UCSD-AML1 (cell line): ENCODE measurements around the gene NKAIN1.
"Not testable (repeated sequence)": the region's sequence is repeated elsewhere in the genome, so short reads cannot be mapped to it uniquely, and the experiment has no call there.

Experiments
- DNase-seq: peaks from one replicate; lab custom pipeline; 2025; ENCODE audit not compliant: unreplicated experiment; lab: John Stamatoyannopoulos, UW

The NKAIN1 gene

GRCh38 chr1:31198600-31198999 lies 41.1 kb downstream of the NKAIN1 start:
- no peak for DNase-seq

GRCh38 chr1:31198150-31198549 lies 41.5 kb downstream of the NKAIN1 start:
- DNase-seq = no peak

DNA sequence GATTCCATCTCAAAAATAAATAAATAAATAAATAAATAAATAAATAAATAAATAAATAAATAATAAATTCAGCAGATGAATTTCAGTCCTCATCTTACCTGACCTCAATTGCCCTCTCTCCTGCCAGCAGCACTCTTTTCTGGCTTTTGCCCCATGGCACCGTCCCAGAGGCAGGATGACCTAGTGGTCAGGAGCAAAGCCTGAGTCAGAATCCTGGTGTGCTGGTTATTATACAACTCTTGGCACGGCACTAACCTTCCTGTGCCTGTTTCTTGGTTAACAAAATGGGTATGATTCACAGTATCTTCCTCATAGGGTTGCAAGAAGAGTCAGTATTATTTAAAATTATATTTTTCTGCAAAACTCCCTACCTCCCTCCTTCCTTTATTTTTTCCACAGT lies 43.0 kb downstream of the NKAIN1 start:
- DNase-seq = no peak

DNA sequence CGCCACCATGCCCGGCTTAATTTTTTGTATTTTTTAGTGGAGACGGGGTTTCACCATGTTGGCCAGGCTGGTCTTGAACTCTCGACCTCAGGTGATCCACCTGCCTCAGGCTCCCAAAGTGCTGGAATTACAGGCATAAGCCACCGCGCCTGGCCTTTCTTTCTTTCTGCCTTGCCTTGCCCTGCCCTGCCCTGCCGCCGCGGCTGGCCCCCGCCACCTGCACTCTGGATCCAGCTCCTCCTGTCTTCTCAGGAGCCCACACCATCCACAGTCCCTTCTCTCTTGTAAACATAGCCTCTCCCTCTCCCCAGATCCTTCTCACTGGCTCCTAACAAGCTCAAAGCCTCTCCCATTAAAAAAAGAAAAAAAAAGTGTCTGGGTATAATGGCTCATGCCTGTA lies 44.4 kb downstream of the NKAIN1 start:
- DNase-seq = not testable (repeated sequence)

DNA sequence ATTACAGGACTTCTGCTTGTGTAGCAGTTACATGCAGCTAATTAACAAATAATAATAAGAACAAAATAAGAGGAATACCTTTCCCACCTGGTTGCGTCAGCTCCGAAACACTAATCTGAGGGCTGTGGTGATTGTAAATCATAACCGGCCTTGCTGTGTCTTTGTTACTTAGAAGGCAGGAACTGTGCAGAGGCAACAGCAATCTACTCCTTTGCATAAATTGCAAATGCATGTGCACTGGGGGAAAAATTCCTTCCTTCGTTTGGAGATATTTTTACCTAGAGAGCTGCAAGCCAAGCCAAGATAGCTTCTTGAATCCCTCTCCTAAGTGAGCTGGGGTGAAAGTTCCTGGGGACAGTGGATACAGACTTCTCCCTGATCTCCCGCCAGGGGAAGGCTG lies 46.0 kb downstream of the NKAIN1 start:
- DNase-seq = no peak

DNA sequence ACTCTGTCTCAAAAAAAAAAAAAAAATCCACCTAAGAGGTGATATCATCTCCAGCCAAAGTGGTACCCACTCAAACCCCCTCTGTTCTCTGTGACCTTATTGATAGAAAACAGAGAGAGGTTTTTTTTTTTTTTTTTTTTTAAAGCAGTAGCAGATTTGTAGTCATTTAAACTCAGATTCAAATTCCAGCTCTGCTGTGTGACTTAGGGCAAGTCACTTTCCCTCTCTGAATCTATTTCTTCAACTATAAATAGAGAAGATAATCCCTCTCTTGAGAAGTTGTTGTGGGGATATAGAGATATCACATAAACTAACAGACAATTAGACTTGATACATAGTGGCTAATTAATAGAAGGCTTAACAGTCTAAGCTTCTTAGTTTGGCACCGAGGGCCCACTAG lies 48.4 kb downstream of the NKAIN1 start:
- DNase-seq = no peak

GRCh38 chr1:31189696-31190674 lies 49.7 kb downstream of the NKAIN1 start:
- no peak for DNase-seq

GRCh38 chr1:31183927-31184554 lies 55.6 kb downstream of the NKAIN1 start:
- peak; percentile 21 for DNase-seq

DNA sequence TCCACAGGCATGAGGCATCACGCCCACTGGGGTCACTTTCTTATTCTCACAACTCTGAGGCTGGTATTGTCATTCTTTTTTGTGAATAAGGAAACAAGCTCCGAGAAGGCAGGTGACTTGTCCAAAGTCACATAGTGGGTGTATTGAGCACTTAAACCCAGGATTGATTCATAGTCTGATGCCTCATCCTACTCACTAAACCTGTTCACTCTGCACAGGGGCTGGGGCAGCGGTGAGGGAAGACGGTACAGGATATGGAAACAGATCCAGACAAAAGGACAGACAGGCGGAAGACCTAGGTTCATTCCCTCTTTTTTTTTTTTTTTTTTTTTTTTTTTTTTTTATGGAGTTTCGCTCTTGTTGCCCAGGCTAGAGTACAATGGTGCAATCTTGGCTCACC lies 56.6 kb downstream of the NKAIN1 start:
- DNase-seq = no peak

- peak; percentile 71 for DNase-seq
Measured at GRCh38 chr1:31182352-31182751, 57.3 kb downstream of the NKAIN1 start.

DNA sequence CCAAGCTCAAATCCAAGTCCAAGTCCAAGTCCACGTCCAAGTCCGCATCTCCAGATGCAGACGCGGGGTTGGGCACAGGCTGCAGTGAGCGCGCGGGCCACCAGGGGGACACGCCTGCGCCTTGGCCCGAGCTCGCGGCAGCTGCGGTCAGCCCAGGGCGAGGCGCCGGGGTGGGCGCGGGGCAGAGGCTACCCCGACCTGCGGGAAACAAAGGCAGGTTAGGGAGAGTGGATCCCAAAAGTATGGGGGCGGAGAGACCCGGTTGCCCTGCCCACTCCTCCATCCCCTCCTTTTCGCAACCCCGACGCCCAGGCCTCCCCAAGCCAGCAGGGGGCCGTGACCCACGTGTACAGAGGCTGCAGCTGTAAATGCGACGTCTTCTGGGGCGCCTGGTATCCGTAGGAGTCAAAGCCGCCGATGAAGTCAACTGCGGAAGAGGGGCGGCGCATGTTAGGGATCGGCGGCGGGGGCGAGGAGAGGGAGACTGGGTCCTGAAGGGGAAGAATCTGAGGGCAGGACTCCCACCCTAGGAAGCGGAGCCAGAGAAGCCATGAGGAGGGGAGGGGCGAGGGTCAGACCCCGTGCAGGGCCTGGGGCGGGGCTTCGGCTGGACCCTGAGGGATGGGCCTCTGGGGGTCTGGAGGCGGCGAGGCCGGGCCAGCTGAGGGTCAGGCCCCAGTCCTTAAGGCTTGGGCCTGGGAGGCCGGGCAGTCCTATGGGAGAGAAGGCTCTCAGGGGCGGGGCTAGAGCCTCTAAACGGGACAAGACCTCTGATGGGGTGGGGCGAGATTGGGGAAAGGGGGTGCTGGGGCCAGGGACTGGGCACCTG lies 58.0 kb downstream of the NKAIN1 start:
- peak; percentile 58 for DNase-seq

- DNase-seq = no peak
Measured at GRCh38 chr1:31180338-31180737, 59.3 kb downstream of the NKAIN1 start.

GRCh38 chr1:31176291-31176690 lies 63.4 kb downstream of the NKAIN1 start:
- not testable (repeated sequence) for DNase-seq

DNA sequence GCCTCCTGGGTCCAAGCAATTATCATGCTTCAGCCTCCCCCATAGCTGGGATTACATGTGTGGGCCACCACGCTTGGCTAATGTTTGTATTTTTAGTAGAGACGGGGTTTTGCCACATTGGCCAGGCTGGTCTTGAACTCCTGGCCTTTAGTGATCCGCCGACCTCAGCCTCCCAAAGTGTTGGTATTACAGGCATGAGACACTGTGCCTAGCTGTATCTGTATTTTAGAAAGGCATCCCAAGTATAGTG lies 69.3 kb downstream of the NKAIN1 start:
- no peak for DNase-seq

GRCh38 chr1:31166462-31166861 lies 73.2 kb downstream of the NKAIN1 start:
- no peak for DNase-seq

DNA sequence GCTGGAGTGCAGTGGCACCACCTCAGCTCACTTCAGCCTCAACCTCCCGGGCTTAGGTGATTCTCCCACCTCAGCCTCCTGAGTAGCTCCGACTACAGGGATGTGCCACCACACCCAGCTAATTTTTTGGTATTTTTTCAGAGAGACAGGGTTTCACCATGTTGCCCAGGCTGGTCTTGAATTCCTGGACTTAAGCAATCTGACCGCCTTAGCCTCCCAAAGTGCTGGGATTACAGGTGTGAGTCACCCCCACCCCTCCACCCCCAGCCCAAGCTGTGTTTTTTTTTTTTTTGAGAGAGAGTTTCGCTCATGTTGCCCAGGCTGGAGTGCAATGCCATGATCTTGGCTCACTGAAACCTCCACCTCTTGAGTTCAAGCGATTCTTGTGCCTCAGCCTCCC lies 75.4 kb downstream of the NKAIN1 start:
- no peak for DNase-seq

DNA sequence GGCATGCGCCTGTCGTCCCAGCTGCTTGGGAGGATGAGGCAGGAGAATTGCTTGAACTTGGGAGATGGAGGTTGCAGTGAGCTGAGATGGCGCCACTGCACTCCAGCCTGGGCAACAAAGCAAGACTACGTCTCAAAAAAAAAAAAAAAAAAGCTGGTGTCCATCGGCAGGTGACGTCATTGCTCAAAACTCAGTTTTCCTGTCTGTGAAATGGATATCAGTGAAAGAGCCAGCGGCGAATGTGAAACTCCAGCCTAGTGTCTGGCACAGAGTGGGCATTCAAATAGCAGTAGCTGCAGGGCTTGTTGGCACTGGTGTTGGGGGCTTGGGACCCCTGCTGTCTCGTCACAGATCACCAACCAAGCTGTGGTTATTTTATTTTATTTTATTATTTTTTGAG lies 75.8 kb downstream of the NKAIN1 start:
- DNase-seq = no peak

DNA sequence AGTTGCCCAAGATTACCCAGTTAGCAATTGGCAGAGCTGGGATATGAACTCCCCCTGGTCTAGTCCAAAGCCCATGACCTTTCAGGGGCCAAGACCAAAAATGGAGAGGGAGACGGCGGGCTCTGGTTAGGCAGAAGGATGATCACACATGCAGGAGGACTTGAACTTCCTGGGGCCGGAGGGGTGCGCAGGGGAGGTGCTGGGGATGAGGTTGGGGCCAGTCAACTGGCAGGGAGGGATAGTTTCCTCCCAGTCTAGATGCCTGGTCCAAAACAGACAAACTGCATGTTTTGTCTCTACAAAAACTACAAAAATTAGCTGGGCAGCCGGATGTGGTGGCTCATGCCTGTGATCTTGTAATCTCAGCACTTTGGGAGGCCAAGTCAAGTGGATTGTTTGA lies 78.1 kb downstream of the NKAIN1 start:
- DNase-seq = no peak

DNA sequence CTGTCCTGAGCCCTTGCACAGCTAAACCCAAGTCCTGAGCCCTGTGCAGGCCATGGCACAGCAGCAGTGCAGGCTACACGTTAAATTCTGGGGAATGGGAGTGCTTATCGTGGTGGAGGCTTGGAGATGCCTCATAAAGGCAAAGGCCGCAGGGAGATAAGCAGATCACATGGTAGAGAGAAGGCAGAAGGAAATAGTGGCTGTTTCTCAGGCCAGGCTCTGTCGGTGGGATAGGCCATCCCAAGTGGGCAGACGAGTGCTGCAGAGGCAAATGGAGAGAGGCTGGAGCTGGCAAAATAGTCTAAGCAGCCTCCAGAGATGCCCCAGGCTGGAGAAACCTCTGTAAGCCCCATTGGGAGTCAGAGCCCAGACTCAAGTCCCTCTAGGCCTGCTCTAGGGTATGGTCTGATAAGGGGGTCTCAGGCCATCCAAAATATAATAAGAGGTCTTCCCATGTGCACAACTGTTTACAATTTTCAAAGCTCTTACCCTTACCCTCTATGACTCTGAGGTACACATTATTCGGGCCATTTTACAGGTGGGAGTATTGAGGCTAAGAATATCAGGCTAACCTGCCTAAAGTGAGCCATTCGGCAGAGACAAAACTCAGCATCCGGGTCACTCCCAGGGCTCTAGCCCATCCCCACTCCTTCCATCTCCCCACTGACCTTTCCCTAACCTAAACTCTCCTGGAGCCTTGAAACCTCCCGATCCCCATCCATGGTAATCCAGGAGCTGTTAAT lies 79.6 kb downstream of the NKAIN1 start:
- no peak for DNase-seq

- no peak for DNase-seq
Measured at GRCh38 chr1:31159323-31159722, 80.4 kb downstream of the NKAIN1 start.

GRCh38 chr1:31155216-31155806 lies 84.4 kb downstream of the NKAIN1 start:
- DNase-seq = peak; percentile 77
